Endodermal cell (in vitro differentiated cells): Measurements from ENCODE around the gene PTPN21. TPM values are rescaled to one million over a fixed set of nuclear protein-coding genes. Genes with fewer than 3 reads are reported as not detected.

Experiments
- DNase-seq: peaks from one replicate; pipeline ENCODE4 v3.0.0-alpha.2; 2017
- H3K27ac ChIP-seq: 2 replicates; pipeline ENCODE4 v1.5.1; 2013; ENCODE audit warnings: mild to moderate bottlenecking, low read depth, low read length, moderate library complexity
- H3K27me3 ChIP-seq: 2 replicates; pipeline ENCODE4 v1.6.1; 2013; ENCODE audit warnings: mild to moderate bottlenecking, low read length, moderate library complexity; ENCODE audit not compliant: insufficient read depth, control insufficient read depth, poor library complexity, severe bottlenecking
- H3K36me3 ChIP-seq: 2 replicates; pipeline ENCODE4 v1.7.0; 2013; ENCODE audit warnings: mild to moderate bottlenecking, low read length, moderate library complexity; ENCODE audit not compliant: control insufficient read depth, insufficient read depth
- H3K4me1 ChIP-seq: one replicate; pipeline ENCODE4 v1.7.0; 2013; ENCODE audit warnings: low read length; ENCODE audit not compliant: control insufficient read depth, insufficient read depth
- H3K4me3 ChIP-seq: 2 replicates; pipeline ENCODE4 v1.5.1; 2013; ENCODE audit warnings: mild to moderate bottlenecking, low read length, moderate library complexity
- H3K9ac ChIP-seq: 2 replicates; pipeline ENCODE4 v1.6.1; 2013; ENCODE audit warnings: mild to moderate bottlenecking, low read length, moderate library complexity; ENCODE audit not compliant: poor library complexity, severe bottlenecking; ENCODE audit errors: extremely low read depth
- H3K9me3 ChIP-seq: 2 replicates; pipeline ENCODE4 v1.6.1; 2013; ENCODE audit warnings: mild to moderate bottlenecking, low read length, moderate library complexity; ENCODE audit not compliant: control insufficient read depth
- H3K27ac Mint-ChIP-seq: 2 replicates; pipeline ENCODE4 v1.8.0; 2020; ENCODE audit warnings: mixed read lengths
- H3K27me3 Mint-ChIP-seq: 2 replicates; pipeline ENCODE4 v1.8.0; 2021; ENCODE audit warnings: mild to moderate bottlenecking, mixed read lengths; ENCODE audit not compliant: insufficient read depth
- H3K36me3 Mint-ChIP-seq: 2 replicates; pipeline ENCODE4 v1.8.0; 2020; ENCODE audit warnings: low read depth, mixed read lengths
- H3K4me1 Mint-ChIP-seq: 2 replicates; pipeline ENCODE4 v1.8.0; 2020; ENCODE audit warnings: mixed read lengths
- H3K4me3 Mint-ChIP-seq: 2 replicates; pipeline ENCODE4 v1.8.0; 2020; ENCODE audit warnings: mild to moderate bottlenecking, moderate library complexity, mixed read lengths
- H3K9me3 Mint-ChIP-seq: 2 replicates; pipeline ENCODE4 v1.8.0; 2020; ENCODE audit warnings: mild to moderate bottlenecking, mixed read lengths
- WGBS, 2 experiments: methylation state at CpG; one replicate each; pipeline versions ENCODE4 v1.1.5 to v1.1.7; 2013; ENCODE audit warnings: missing lambda C conversion rate in 2 of 2, mixed read lengths in 1 of 2; ENCODE audit not compliant: insufficient coverage in 1 of 2, insufficient read length in 1 of 2; 5-methylcytosine and 5-hydroxymethylcytosine counted together
- total RNA-seq, 2 donors: library from RNA; stranded (reverse); fragmentation: NEBNext Ultra II Directional in 1 of 2; extraction: Animal tissue kit (Norgen Biotek cat#: 25700) in 1 of 2; gene quantifications; 2 replicates in 1 of 2; 3 replicates in 1 of 2; pipeline ENCODE4 v1.2.1, GENCODE V29; 2021
- TF ChIP-seq, protein P1 (sequence below): fragments of 200-600 bp; sonication (generic); conservative IDR thresholded peaks from 2 replicates; pipeline ENCODE4 v1.5.0; 2021; ENCODE audit warnings: antibody characterized with exemption, mild to moderate bottlenecking

Gene PTPN21
- total RNA-seq, 2 donors from 2014 or later = 23.8 to 45.5 TPM

- no peak overlapping the region for H3K4me3 ChIP-seq
- H3K36me3 ChIP-seq = peaks cover 6% of the 10 kb centered on the region
- H3K36me3 Mint-ChIP-seq = peaks cover 3% of the 10 kb centered on the region
- H3K27me3 Mint-ChIP-seq = no peaks in the 10 kb centered on the region
- TF ChIP-seq, protein P1, sequence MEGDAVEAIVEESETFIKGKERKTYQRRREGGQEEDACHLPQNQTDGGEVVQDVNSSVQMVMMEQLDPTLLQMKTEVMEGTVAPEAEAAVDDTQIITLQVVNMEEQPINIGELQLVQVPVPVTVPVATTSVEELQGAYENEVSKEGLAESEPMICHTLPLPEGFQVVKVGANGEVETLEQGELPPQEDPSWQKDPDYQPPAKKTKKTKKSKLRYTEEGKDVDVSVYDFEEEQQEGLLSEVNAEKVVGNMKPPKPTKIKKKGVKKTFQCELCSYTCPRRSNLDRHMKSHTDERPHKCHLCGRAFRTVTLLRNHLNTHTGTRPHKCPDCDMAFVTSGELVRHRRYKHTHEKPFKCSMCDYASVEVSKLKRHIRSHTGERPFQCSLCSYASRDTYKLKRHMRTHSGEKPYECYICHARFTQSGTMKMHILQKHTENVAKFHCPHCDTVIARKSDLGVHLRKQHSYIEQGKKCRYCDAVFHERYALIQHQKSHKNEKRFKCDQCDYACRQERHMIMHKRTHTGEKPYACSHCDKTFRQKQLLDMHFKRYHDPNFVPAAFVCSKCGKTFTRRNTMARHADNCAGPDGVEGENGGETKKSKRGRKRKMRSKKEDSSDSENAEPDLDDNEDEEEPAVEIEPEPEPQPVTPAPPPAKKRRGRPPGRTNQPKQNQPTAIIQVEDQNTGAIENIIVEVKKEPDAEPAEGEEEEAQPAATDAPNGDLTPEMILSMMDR = peak; percentile 36
- no peaks in the 10 kb centered on the region for H3K9me3 Mint-ChIP-seq
- 81% methylated on average over 1 of the region's 1 CpG; no CpG with 5 or more reads in 1 of the 2 experiments for WGBS, 2 experiments
- H3K4me1 ChIP-seq = no peaks in the 10 kb centered on the region
- no peaks in the 10 kb centered on the region for H3K9me3 ChIP-seq
- no peak overlapping the region for H3K9ac ChIP-seq
- H3K27ac ChIP-seq = no peak overlapping the region
- H3K4me3 Mint-ChIP-seq = no peak overlapping the region
- peaks cover 21% of the 10 kb centered on the region for H3K4me1 Mint-ChIP-seq
- H3K27ac Mint-ChIP-seq = no peak overlapping the region
- H3K27me3 ChIP-seq = no peaks in the 10 kb centered on the region
- no peak for DNase-seq
Observed at GRCh38 chr14:88559852-88560251, 5.0 kb upstream of the PTPN21 start.

DNA sequence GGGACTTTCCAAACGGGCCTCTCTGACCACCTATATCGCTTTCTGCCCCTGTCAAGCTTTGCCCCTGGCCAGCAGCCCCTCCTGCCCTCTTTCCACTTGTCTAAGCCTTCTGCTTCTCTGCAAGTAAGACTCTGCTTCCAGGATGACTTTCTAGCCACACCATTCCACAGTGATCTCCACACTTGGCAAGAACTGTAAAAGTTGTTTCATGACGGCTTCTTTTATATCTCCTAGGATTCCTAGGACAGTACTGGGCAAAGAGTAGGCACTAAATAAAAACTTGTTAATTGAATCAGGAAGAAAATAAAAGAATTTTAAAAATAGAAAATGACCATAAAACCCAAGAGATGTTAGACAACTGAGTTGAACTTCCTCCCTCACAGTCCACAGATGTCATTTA lies 1.8 kb upstream of the PTPN21 start:
- no peaks in the 10 kb centered on the region for H3K27me3 ChIP-seq
- H3K36me3 Mint-ChIP-seq = no peaks in the 10 kb centered on the region
- peaks cover 22% of the 10 kb centered on the region for H3K4me1 Mint-ChIP-seq
- no peaks in the 10 kb centered on the region for H3K9me3 Mint-ChIP-seq
- H3K4me3 Mint-ChIP-seq = no peak overlapping the region
- no peaks in the 10 kb centered on the region for H3K27me3 Mint-ChIP-seq
- H3K36me3 ChIP-seq = peaks cover 5% of the 10 kb centered on the region
- H3K4me1 ChIP-seq = peaks cover 5% of the 10 kb centered on the region
- no peak overlapping the region for H3K27ac ChIP-seq
- no peak overlapping the region for H3K4me3 ChIP-seq
- TF ChIP-seq, protein P1 = no peak
- H3K9ac ChIP-seq = no peak overlapping the region
- DNase-seq = peak; percentile 45
- WGBS, 2 experiments = 71 to 75% methylated on average over 2 to 3 of the region's 3 CpGs
- H3K27ac Mint-ChIP-seq = no peak overlapping the region
- H3K9me3 ChIP-seq = no peaks in the 10 kb centered on the region

- H3K27ac ChIP-seq = peak overlapping the region; percentile 72
- TF ChIP-seq, protein P1 = no peak
Observed at GRCh38 chr14:88553886-88554456, 836 bp downstream of the PTPN21 start.

More at GRCh38 chr14:88553886-88554456, 836 bp downstream of the PTPN21 start:
- peak overlapping the region; percentile 91 for H3K9ac ChIP-seq
- no peaks in the 10 kb centered on the region for H3K9me3 Mint-ChIP-seq
- H3K4me1 Mint-ChIP-seq = peaks cover 22% of the 10 kb centered on the region
- H3K27me3 ChIP-seq = no peaks in the 10 kb centered on the region
- peak overlapping the region; percentile 95 for H3K27ac Mint-ChIP-seq
- H3K9me3 ChIP-seq = no peaks in the 10 kb centered on the region
- no peak for DNase-seq
- peaks cover 5% of the 10 kb centered on the region for H3K4me1 ChIP-seq
- H3K36me3 ChIP-seq = peaks cover 23% of the 10 kb centered on the region
- H3K36me3 Mint-ChIP-seq = peaks cover 3% of the 10 kb centered on the region
- H3K27me3 Mint-ChIP-seq = no peaks in the 10 kb centered on the region
- H3K4me3 ChIP-seq = peak overlapping the region; percentile 85
- H3K4me3 Mint-ChIP-seq = peak overlapping the region; percentile 81
- WGBS, 2 experiments = 1 to 3% methylated on average over 14 to 19 of the region's 19 CpGs
